Neuronal stem cell (in vitro differentiated cells): Measurements from ENCODE around the gene QSER1.
"Not testable (repeated sequence)": the region's sequence is repeated elsewhere in the genome, so short reads cannot be mapped to it uniquely, and the experiment has no call there.

ENCODE experiments used
- DNase-seq: peaks from one replicate; pipeline ENCODE4 v3.0.0-alpha.2; 2013; ENCODE audit warnings: low spot score
- H2AFZ ChIP-seq: one replicate; pipeline ENCODE4 v1.6.1; 2013; ENCODE audit warnings: mild to moderate bottlenecking, low read length, inconsistent platforms
- H2AK5ac ChIP-seq: 2 replicates; pipeline ENCODE4 v1.6.1; 2013; ENCODE audit warnings: low read depth, mild to moderate bottlenecking, inconsistent platforms, low read length, moderate library complexity, mixed read lengths
- H2BK120ac ChIP-seq: 2 replicates; pipeline ENCODE4 v1.6.1; 2013; ENCODE audit warnings: low read depth, mild to moderate bottlenecking, inconsistent platforms, low read length, moderate library complexity, mixed read lengths
- H2BK12ac ChIP-seq: one replicate; pipeline ENCODE4 v1.6.1; 2013; ENCODE audit warnings: low read length, inconsistent platforms
- H2BK15ac ChIP-seq: 2 replicates; pipeline ENCODE4 v1.6.1; 2013; ENCODE audit warnings: mild to moderate bottlenecking, low read length, inconsistent platforms, mixed read lengths
- H2BK5ac ChIP-seq: one replicate; pipeline ENCODE4 v1.6.1; 2013; ENCODE audit warnings: inconsistent platforms, mild to moderate bottlenecking, low read length, moderate library complexity
- H3K14ac ChIP-seq: one replicate; pipeline ENCODE4 v1.6.1; 2013; ENCODE audit warnings: low read length, inconsistent platforms
- H3K18ac ChIP-seq: 2 replicates; pipeline ENCODE4 v1.6.1; 2013; ENCODE audit warnings: low read length, inconsistent platforms
- H3K23ac ChIP-seq: 2 replicates; pipeline ENCODE4 v1.6.1; 2013; ENCODE audit warnings: low read depth, mild to moderate bottlenecking, mixed read lengths, low read length, inconsistent platforms; ENCODE audit not compliant: poor library complexity
- H3K27ac ChIP-seq: replicated peaks from 3 replicates; pipeline ENCODE4 v1.5.1; 2013; ENCODE audit warnings: low read length, inconsistent platforms
- H3K27me3 ChIP-seq, 3 experiments: 2 replicates each; pipeline ENCODE4 v1.6.1; 2013; ENCODE audit warnings: low read length in 3 of 3, mild to moderate bottlenecking in 2 of 3, inconsistent platforms in 1 of 3, low read depth in 1 of 3, mixed read lengths in 1 of 3, moderate library complexity in 1 of 3; ENCODE audit not compliant: control insufficient read depth in 3 of 3, insufficient read depth in 3 of 3
- H3K36me3 ChIP-seq, 2 donors: replicated peaks in 1 of 2; 2 replicates each; pipeline ENCODE4 v1.6.1; 2013; ENCODE audit warnings: low read length in 2 of 2; ENCODE audit not compliant: control insufficient read depth in 2 of 2, insufficient read depth in 2 of 2
- H3K4ac ChIP-seq: 2 replicates; pipeline ENCODE4 v1.6.1; 2013; ENCODE audit warnings: inconsistent platforms, mild to moderate bottlenecking, low read length, moderate library complexity
- H3K4me1 ChIP-seq, 2 donors: 1 replicate in 1 of 2; 2 replicates in 1 of 2; pipeline ENCODE4 v1.6.1; 2013; ENCODE audit warnings: low read length in 2 of 2, low read depth in 1 of 2; ENCODE audit not compliant: control insufficient read depth in 2 of 2, insufficient read depth in 1 of 2
- H3K4me2 ChIP-seq: one replicate; pipeline ENCODE4 v1.6.1; 2013; ENCODE audit warnings: mild to moderate bottlenecking, low read length, inconsistent platforms; ENCODE audit not compliant: insufficient read depth, poor library complexity, severe bottlenecking
- H3K4me3 ChIP-seq, 2 donors: 2 replicates each; pipeline ENCODE4 v1.5.1; 2013; ENCODE audit warnings: low read length in 2 of 2, mild to moderate bottlenecking in 2 of 2, inconsistent platforms in 1 of 2, moderate library complexity in 1 of 2
- H3K79me1 ChIP-seq: one replicate; pipeline ENCODE4 v1.6.1; 2013; ENCODE audit warnings: low read depth, mild to moderate bottlenecking, inconsistent platforms, low read length, moderate library complexity
- H3K9ac ChIP-seq: one replicate; pipeline ENCODE4 v1.6.1; 2013; ENCODE audit warnings: mild to moderate bottlenecking, low read depth, low read length, inconsistent platforms; ENCODE audit not compliant: poor library complexity
- H3K9me3 ChIP-seq, 2 donors: replicated peaks in 1 of 2; 2 replicates each; pipeline versions ENCODE3 to v1.6.1; 2013; ENCODE audit warnings: low read length in 2 of 2, mild to moderate bottlenecking in 2 of 2, inconsistent platforms in 1 of 2, low read depth in 1 of 2, mixed read lengths in 1 of 2, moderate library complexity in 1 of 2; ENCODE audit not compliant: control insufficient read depth in 2 of 2, insufficient read depth in 1 of 2
- H4K8ac ChIP-seq: one replicate; pipeline ENCODE4 v1.6.1; 2013; ENCODE audit warnings: low read depth, mild to moderate bottlenecking, inconsistent platforms, low read length, moderate library complexity
- H4K91ac ChIP-seq: one replicate; pipeline ENCODE4 v1.6.1; 2013; ENCODE audit warnings: low read length, low read depth, mild to moderate bottlenecking, inconsistent platforms; ENCODE audit not compliant: poor library complexity
- WGBS, 2 donors: extraction: QIAGEN DNeasy Blood & Tissue Kit; methylation state at CpG; one replicate each; pipeline ENCODE4 v1.1.7; 2013; ENCODE audit warnings: missing lambda C conversion rate in 2 of 2, mixed read lengths in 1 of 2; ENCODE audit not compliant: insufficient read length in 2 of 2, insufficient replicate concordance in 1 of 2; ENCODE audit errors: extremely low coverage in 2 of 2; 5-methylcytosine and 5-hydroxymethylcytosine counted together

QSER1 gene

DNA sequence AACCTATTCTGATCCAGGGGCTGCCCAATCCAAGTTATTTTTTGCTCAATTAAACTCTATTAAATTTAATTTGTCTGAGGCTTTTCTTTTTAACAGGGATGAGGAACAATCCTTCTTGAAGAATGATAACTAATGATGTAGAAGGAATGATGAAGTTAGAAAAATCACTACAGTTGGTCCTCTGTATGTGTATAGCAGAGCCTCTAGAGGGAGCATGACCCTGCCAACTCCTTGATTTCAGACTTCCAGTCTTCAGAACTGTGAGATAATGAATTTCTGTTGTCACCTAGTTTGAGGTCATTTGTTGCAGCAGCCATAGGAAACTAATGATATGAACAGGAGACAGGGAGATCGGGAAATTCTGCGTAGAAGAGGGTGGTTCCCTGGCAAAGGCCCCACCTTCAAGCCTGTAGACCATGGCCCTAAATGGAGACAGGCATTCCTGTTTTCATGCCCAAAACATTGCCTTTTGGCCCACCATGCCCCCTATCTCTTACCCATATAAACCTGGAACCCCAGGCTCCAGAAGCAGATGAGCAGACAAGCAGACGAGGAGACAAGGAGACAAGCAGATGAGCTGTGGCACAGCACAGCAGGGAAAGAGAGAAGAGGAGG lies 7.7 kb upstream of the QSER1 start:
- Histone ChIP-seq H2BK120ac (no peak overlapping the region), H3K14ac (no peak overlapping the region), H2BK5ac (no peak overlapping the region), H3K4me1 (peaks cover 0 to 4% of the 10 kb centered on the region in 2 donors), H3K4ac (no peak overlapping the region), H2BK15ac (no peak overlapping the region), H3K9ac (no peak overlapping the region), H4K8ac (no peak overlapping the region), H3K9me3 (peaks cover 0 to 2% of the 10 kb centered on the region in 2 donors), H3K79me1 (no peaks in the 10 kb centered on the region), H3K4me2 (no peak overlapping the region), H3K23ac (no peak overlapping the region), H3K4me3 (no peak overlapping the region), H2BK12ac (no peak overlapping the region), H4K91ac (no peak overlapping the region), H2AK5ac (no peak overlapping the region), H2AFZ (no peak overlapping the region), H3K27me3 (peaks cover 0 to 4% (median 0%) of the 10 kb centered on the region in 3 experiments), H3K36me3 (no peaks in the 10 kb centered on the region), H3K27ac (no peak overlapping the region), H3K18ac (no peak overlapping the region)
- DNase-seq = no peak
- no CpG with 5 or more reads among the region's 3 CpGs for WGBS, 2 donors

DNA sequence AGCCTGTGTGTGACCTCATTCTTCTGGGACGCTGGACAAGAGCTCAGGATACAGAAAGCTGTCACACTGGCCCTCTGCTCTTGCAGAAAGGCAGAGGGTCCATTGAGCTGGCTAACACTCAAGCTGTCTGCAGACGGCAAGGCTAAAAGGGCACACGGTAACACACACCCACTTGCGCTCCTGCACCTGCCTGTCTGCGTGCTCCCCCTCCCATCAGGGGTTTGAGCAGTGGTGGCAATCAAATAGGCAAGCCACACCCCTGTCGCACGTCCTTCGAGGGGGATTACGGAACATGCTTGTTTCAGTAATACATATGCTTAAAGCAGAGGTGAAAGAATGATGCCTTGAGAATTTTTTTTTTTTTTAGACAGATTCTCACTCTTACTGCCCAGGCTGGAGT lies 7.1 kb upstream of the QSER1 start:
- H3K4me1 ChIP-seq = peaks cover 0 to 4% of the 10 kb centered on the region in 2 donors

DNA sequence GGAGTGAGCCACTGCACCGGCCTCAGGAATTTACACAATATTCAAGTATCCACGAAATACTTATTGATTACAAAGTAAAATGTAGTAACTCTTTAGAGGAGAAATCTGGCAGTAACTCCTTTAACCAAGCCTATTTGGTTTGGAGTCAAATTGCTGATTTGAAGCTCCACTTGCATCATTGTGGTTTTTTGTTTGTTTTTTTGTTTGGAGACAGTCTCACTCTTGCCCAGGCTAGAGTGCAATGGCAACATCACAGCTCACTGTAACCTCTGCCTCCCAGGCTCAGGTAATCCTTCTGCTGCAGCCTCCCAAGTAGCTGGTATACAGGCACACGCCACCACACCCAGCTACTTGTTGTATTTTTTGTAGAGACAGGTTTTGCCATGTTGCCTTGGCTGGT lies 6.4 kb upstream of the QSER1 start:
- H3K4ac ChIP-seq = no peak overlapping the region
- peaks cover 0 to 4% of the 10 kb centered on the region in 2 donors for H3K4me1 ChIP-seq
- no peak overlapping the region for H3K4me3 ChIP-seq
- no peak overlapping the region for H2BK12ac ChIP-seq
- H2BK5ac ChIP-seq = no peak overlapping the region
- no peak overlapping the region for H3K23ac ChIP-seq
- peaks cover 0 to 3% (median 0%) of the 10 kb centered on the region in 3 experiments for H3K27me3 ChIP-seq
- H3K18ac ChIP-seq = no peak overlapping the region
- H3K27ac ChIP-seq = no peak overlapping the region
- H3K79me1 ChIP-seq = no peaks in the 10 kb centered on the region
- no peak overlapping the region for H4K8ac ChIP-seq
- H3K9ac ChIP-seq = no peak overlapping the region
- no peak for DNase-seq
- H3K4me2 ChIP-seq = no peak overlapping the region
- H4K91ac ChIP-seq = no peak overlapping the region
- H3K14ac ChIP-seq = no peak overlapping the region
- no peak overlapping the region for H2AFZ ChIP-seq
- H3K9me3 ChIP-seq = peaks cover 0 to 2% of the 10 kb centered on the region in 2 donors
- H2BK15ac ChIP-seq = no peak overlapping the region
- no peaks in the 10 kb centered on the region for H3K36me3 ChIP-seq
- no peak overlapping the region for H2AK5ac ChIP-seq
- WGBS, 2 donors = no CpG with 5 or more reads among the region's 3 CpGs
- no peak overlapping the region for H2BK120ac ChIP-seq

More for the DNA sequence above, 7.1 kb upstream of the QSER1 start:
- no peak overlapping the region for H2BK12ac ChIP-seq
- H3K4ac ChIP-seq = no peak overlapping the region
- no peak overlapping the region for H2AK5ac ChIP-seq
- no CpG with 5 or more reads among the region's 9 CpGs for WGBS, 2 donors
- peaks cover 0 to 2% of the 10 kb centered on the region in 2 donors for H3K9me3 ChIP-seq
- no peak overlapping the region for H2AFZ ChIP-seq
- H3K18ac ChIP-seq = peak overlapping the region; percentile 36
- H3K4me2 ChIP-seq = no peak overlapping the region
- H3K23ac ChIP-seq = no peak overlapping the region
- H3K79me1 ChIP-seq = no peaks in the 10 kb centered on the region
- no peak overlapping the region for H4K91ac ChIP-seq
- H2BK15ac ChIP-seq = no peak overlapping the region
- H3K27ac ChIP-seq = no peak overlapping the region
- no peak overlapping the region for H2BK120ac ChIP-seq
- no peak overlapping the region for H2BK5ac ChIP-seq
- H3K27me3 ChIP-seq = peaks cover 0 to 4% (median 0%) of the 10 kb centered on the region in 3 experiments
- no peak overlapping the region for H3K4me3 ChIP-seq
- no peak for DNase-seq
- no peaks in the 10 kb centered on the region for H3K36me3 ChIP-seq
- H4K8ac ChIP-seq = no peak overlapping the region
- peak overlapping the region; percentile 84 for H3K14ac ChIP-seq
- H3K9ac ChIP-seq = no peak overlapping the region

DNA sequence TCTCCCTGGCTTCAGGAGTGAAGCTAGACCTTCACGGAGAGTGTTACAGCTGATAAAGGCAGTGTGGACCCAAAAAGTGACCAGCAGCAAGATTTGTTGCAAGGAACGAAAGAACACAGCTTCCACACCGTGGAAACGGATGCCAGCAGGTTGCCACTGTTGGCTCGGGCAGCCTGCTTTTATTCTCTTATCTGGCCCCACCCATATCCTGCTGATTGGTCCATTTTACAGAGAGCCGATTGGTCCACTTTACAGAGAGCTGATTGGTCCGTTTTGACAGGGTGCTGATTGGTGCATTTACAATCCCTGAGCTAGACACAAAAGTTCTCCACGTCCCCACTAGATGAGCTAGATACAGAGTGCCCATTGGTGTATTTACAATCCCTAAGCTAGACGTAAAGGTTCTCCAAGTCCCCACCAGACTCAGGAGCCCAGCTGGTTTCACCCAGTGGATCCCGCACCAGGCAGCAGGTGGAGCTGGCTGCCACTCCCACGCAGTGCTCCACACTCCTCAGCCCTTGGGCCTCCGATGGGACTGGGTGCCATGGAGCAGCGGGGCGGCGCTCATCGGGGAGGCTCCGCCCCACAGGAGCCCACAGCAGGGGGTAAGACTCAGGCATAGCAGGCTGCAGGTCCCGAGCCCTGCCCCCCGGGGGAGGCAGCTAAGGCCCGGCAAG lies 4.8 kb upstream of the QSER1 start:
- not testable (repeated sequence) for H2AK5ac ChIP-seq, H3K9ac ChIP-seq, H3K27ac ChIP-seq, H3K14ac ChIP-seq, H3K36me3 ChIP-seq, H4K8ac ChIP-seq, H2BK12ac ChIP-seq, H3K23ac ChIP-seq, DNase-seq, H3K4me3 ChIP-seq, H3K4me2 ChIP-seq, H3K4ac ChIP-seq, H2BK5ac ChIP-seq, H2BK120ac ChIP-seq, H3K4me1 ChIP-seq, H3K79me1 ChIP-seq, H3K27me3 ChIP-seq, H2AFZ ChIP-seq, H3K9me3 ChIP-seq, H3K18ac ChIP-seq, H4K91ac ChIP-seq, H2BK15ac ChIP-seq
- WGBS, 2 donors = no CpG with 5 or more reads among the region's 20 CpGs
